WERI-Rb-1 (cell line): ENCODE results near the gene NR3C2.

ENCODE experiments used
- DNase-seq: peaks from one replicate; pipeline ENCODE4 v3.0.0-alpha.2; 2020
- H3K27ac ChIP-seq: fragments of 250-450 bp; sonication (Bioruptor Pico); 2 replicates; pipeline ENCODE4 v1.5.1; 2020; ENCODE audit warnings: mild to moderate bottlenecking, moderate library complexity
- H3K27me3 ChIP-seq: fragments of 250-450 bp; sonication (Bioruptor Pico); 2 replicates; pipeline ENCODE4 v1.5.1; 2021; ENCODE audit warnings: mild to moderate bottlenecking, low read depth, moderate library complexity; ENCODE audit not compliant: insufficient read depth, severe bottlenecking
- H3K36me3 ChIP-seq: fragments of 250-450 bp; sonication (Bioruptor Pico); 2 replicates; pipeline ENCODE4 v1.5.1; 2020; ENCODE audit warnings: mild to moderate bottlenecking, moderate library complexity
- H3K4me3 ChIP-seq: 2 replicates; pipeline ENCODE4 v1.5.1; 2011; ENCODE audit warnings: low read depth, mild to moderate bottlenecking, control low read depth, low read length
- H3K9me3 ChIP-seq: fragments of 250-450 bp; sonication (Bioruptor Pico); 2 replicates; pipeline ENCODE4 v1.5.1; 2021; ENCODE audit warnings: mild to moderate bottlenecking, moderate library complexity; ENCODE audit not compliant: severe bottlenecking
- TF ChIP-seq, protein P1 (sequence below): IDR thresholded peaks from 2 replicates; pipeline ENCODE4 v1.5.1; 2011; ENCODE audit warnings: low read depth, mild to moderate bottlenecking, control low read depth, inconsistent platforms, low read length

Gene NR3C2

DNA sequence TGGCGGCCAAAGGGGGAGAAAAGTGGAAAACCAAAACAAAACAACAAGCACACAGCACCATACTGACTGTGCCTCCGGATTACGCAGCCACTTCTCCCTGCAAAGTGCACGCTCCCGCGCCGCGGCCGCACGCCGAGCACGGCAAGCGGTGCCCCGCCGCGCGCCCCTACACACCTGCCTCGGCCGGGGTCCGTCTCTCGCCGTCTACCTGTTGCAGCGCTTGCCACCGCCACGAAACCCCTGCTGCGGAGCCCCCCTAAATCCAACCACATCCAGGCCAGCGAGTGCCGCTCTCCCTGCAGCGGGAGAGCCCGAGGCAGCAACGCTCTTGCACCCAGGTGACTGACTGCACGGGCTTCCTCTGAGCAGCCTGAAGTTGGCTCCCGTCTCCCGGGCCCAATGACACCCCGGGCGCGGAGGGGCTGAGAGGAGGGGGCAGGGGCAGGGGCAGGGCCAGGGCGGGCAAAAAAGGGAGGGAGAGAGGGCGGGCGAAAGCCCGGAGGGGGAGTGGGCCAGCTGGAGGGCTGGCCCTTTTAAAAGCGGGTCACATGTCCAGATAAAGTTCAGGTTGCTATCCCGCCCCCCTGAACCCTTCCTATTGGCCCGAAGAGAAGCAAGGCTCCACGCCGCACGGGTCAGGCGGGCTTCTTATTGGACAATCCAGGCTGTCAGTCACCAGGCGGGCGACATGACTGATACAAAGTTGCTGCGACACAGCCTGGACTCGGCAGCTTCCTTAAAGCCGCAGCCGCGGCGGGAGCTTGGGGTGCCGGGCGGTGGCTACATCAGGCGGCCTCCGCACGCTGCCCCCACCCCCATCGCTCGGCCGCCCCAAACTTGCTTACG is at the start of gene NR3C2:
TSS of gene NR3C2 (minus strand) at position 429 of the 846 bp plus-strand sequence.
- peak within 1 kb of the TSS; percentile 80 for H3K4me3 ChIP-seq
- peaks cover 16% of the 10 kb centered on the region for H3K27me3 ChIP-seq
- H3K36me3 ChIP-seq: no peaks in the 10 kb centered on the region
- peak; percentile 100 for DNase-seq
- H3K9me3 ChIP-seq: no peaks in the 10 kb centered on the region
- TF ChIP-seq, protein P1, sequence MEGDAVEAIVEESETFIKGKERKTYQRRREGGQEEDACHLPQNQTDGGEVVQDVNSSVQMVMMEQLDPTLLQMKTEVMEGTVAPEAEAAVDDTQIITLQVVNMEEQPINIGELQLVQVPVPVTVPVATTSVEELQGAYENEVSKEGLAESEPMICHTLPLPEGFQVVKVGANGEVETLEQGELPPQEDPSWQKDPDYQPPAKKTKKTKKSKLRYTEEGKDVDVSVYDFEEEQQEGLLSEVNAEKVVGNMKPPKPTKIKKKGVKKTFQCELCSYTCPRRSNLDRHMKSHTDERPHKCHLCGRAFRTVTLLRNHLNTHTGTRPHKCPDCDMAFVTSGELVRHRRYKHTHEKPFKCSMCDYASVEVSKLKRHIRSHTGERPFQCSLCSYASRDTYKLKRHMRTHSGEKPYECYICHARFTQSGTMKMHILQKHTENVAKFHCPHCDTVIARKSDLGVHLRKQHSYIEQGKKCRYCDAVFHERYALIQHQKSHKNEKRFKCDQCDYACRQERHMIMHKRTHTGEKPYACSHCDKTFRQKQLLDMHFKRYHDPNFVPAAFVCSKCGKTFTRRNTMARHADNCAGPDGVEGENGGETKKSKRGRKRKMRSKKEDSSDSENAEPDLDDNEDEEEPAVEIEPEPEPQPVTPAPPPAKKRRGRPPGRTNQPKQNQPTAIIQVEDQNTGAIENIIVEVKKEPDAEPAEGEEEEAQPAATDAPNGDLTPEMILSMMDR: no peak
- peak within 1 kb of the TSS; percentile 8; the same call in 1 of the 2 replicates for H3K27ac ChIP-seq

DNA sequence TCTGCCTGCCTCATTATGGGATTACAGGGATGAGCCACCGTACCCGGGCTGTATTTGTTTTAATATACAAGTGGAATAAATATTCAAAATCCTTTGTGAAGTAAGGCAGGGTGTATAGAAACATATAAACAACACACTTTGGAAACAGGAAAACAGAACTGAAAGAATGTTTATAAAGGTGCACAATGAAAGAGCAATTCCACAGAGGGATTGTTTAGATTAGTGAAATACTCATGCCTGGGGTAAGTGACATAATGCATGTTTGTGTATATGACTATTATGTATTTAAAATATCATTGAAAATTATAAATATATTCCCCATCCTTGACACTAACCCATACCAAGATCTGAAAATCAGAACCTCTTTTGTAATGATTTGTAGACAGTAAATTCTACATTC is 45.0 kb upstream of the NR3C2 start:
- Histone ChIP-seq H3K36me3 (no peaks in the 10 kb centered on the region), H3K9me3 (no peaks in the 10 kb centered on the region), H3K27ac (no peak overlapping the region), H3K27me3 (no peaks in the 10 kb centered on the region), H3K4me3 (no peak overlapping the region)
- no peak for DNase-seq
- TF ChIP-seq, protein P1: no peak

DNA sequence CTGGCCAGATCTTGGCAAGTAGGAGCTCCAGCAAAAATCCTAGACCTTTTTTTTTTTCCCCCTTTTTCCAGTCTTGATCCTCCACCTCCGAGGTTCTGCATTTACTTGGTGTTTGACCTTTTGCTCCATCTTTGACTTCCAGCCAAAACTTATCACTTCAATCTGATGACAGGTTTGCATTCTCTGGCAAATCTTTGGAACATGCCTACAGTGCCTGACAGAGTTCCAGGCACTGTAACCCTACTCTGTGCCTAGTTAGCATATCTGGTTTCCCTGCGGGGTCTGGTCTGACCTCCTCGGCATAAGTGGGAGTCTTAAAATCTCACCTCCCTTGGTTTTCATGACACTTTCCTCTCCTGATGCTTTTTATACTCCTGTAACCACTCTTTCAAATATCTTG is 39.4 kb upstream of the NR3C2 start:
- no peaks in the 10 kb centered on the region for H3K9me3 ChIP-seq

DNA sequence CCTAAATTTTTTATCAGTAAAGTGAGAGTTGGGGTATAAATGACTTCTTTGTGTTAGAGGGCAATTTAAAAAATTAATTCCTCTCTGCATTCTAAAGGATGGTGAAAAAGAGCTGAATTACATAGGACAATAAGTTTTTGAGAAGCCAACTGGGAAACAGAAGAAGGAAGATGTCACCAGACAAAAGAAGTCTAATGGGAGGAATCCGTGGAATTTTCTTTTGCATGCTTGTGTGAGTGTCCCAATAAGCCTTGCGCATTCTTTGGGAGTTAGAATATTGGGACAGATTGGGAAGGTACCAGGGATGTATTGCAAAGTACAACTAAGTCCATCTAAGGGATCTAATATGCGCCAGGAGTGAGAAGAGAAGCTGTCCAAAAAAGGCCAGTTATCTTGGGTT is 35.1 kb upstream of the NR3C2 start:
- Histone ChIP-seq H3K27me3 (no peaks in the 10 kb centered on the region), H3K9me3 (no peaks in the 10 kb centered on the region), H3K4me3 (no peak overlapping the region), H3K27ac (no peak overlapping the region), H3K36me3 (no peaks in the 10 kb centered on the region)
- DNase-seq: no peak
- TF ChIP-seq, protein P1: no peak

More for the DNA sequence above, 39.4 kb upstream of the NR3C2 start:
- Histone ChIP-seq H3K27ac (no peak overlapping the region), H3K36me3 (no peaks in the 10 kb centered on the region), H3K4me3 (no peak overlapping the region), H3K27me3 (no peaks in the 10 kb centered on the region)
- DNase-seq: no peak
- TF ChIP-seq, protein P1: no peak

DNA sequence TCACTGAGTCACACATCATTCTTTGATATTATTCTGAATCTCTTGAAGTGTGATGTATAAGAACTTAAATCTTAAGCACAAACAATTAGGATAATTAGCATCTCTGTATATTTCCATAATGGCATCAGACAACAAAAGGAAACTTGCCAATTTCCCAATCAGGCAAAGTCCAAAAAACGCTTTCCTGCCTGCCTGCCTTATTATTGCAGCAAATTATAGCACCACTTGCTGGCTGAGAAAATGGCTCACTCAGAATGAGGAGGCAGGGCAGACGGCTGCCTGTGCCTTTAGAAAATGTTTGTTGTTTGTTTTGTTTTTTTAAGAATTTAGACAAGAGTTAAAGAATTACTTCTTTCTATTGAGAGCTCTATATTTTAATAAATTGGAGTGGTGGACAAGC is 27.7 kb upstream of the NR3C2 start:
- DNase-seq: no peak
- Histone ChIP-seq H3K4me3 (no peak overlapping the region), H3K36me3 (no peaks in the 10 kb centered on the region), H3K27me3 (no peaks in the 10 kb centered on the region), H3K27ac (no peak overlapping the region), H3K9me3 (no peaks in the 10 kb centered on the region)
- TF ChIP-seq, protein P1: no peak

DNA sequence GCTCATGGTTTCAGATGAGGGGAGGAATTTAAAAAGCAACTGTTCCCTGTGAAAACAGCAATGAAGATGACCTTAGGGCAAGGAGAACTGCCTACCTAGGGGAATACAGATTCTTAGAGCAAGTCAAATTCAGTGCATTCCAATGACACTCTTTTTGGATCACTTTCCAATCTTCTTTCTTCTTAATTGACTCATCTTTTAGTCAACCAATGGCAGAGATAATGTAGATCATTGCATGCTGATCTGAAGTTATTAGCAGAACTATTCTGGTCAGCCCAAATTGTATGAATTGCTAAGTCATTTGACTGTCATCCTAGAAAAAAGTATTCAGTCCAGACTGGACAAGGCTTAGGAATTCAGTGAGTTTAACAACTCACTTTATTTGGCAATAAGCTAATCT is 12.6 kb upstream of the NR3C2 start:
- Histone ChIP-seq H3K9me3 (no peaks in the 10 kb centered on the region), H3K27ac (no peak overlapping the region), H3K27me3 (no peaks in the 10 kb centered on the region), H3K4me3 (no peak overlapping the region), H3K36me3 (no peaks in the 10 kb centered on the region)
- DNase-seq: no peak
- TF ChIP-seq, protein P1: no peak
